D721Med (cell line): Measurements from ENCODE around the gene AP1S1.
"Not testable (repeated sequence)": the region's sequence is repeated elsewhere in the genome, so short reads cannot be mapped to it uniquely, and the experiment has no call there.

ENCODE experiments used
- DNase-seq: peaks from one replicate; pipeline ENCODE4 v3.0.0; 2011; ENCODE audit warnings: low spot score; ENCODE audit not compliant: insufficient read length
- FAIRE-seq: peaks from 2 replicates; lab custom pipeline; 2011; peaks lifted over from hg19 to GRCh38; lab: Jason Lieb, UNC
- TF ChIP-seq, protein P1 (sequence below): IDR thresholded peaks from 2 replicates; pipeline ENCODE4 v1.5.1; 2012; ENCODE audit warnings: mild to moderate bottlenecking, control low read depth; ENCODE audit not compliant: insufficient read depth; ENCODE audit errors: missing control alignments

The AP1S1 gene

DNA sequence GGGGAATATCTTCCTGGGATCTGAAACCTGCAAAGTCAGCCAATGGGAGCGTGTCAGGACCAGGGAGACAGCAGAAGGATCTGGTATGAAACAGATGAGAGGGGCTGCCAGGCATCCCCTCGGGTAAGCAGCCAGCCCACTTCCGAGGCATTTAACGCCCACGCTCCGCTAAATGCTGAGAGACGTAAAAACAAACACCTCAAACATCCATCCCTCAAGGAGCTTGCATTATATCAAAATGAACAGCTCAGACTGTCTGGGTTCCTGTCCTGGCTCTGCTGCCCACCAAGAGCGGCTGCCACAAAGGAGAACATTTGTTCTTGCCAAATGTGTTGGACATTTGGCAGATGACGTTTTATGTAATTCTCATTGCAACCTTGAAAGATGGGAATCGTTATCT, 34.4 kb upstream of the AP1S1 start:
- FAIRE-seq (no peak), DNase-seq (no peak)
- TF ChIP-seq, protein P1, sequence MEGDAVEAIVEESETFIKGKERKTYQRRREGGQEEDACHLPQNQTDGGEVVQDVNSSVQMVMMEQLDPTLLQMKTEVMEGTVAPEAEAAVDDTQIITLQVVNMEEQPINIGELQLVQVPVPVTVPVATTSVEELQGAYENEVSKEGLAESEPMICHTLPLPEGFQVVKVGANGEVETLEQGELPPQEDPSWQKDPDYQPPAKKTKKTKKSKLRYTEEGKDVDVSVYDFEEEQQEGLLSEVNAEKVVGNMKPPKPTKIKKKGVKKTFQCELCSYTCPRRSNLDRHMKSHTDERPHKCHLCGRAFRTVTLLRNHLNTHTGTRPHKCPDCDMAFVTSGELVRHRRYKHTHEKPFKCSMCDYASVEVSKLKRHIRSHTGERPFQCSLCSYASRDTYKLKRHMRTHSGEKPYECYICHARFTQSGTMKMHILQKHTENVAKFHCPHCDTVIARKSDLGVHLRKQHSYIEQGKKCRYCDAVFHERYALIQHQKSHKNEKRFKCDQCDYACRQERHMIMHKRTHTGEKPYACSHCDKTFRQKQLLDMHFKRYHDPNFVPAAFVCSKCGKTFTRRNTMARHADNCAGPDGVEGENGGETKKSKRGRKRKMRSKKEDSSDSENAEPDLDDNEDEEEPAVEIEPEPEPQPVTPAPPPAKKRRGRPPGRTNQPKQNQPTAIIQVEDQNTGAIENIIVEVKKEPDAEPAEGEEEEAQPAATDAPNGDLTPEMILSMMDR, result no peak

DNA sequence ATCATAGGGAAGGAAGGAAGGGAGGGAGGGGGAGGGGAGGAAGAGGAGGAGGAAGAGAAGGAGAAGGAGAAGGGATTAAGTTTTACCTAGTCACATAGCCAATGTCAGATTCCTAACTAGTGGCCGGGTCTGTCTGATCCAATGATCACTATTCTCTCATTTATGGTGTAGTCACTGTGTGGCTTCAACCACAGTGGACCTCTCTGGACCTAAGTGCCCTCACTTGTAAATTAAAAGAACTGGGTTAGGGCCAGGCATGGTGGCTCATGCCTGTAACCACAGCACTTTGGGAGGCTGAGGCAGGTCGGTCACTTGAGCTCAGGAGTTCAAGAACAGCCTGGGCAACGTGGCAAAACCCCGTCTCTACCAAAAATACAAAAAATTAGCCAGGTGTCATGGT, 34.0 kb upstream of the AP1S1 start:
- TF ChIP-seq, protein P1, result no peak
- DNase-seq (no peak), FAIRE-seq (no peak)

DNA sequence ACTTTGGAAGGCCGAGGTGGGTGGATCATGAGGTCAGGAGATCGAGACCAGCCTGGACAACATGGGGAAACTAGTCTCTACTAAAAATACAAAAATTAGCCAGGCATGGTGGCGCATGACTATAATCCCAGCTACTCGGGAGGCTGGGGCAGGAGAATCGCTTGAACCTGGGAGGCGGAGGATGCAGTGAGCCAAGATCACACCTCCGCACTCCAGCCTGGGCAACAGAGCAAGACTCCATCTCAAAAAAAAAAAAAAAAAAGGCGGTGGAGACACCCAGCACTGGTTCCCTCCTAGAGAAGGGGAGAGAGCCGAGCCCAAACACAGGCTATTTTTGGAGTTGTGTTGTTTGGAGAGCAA, 32.7 kb upstream of the AP1S1 start:
- not testable (repeated sequence) for FAIRE-seq, DNase-seq

DNA sequence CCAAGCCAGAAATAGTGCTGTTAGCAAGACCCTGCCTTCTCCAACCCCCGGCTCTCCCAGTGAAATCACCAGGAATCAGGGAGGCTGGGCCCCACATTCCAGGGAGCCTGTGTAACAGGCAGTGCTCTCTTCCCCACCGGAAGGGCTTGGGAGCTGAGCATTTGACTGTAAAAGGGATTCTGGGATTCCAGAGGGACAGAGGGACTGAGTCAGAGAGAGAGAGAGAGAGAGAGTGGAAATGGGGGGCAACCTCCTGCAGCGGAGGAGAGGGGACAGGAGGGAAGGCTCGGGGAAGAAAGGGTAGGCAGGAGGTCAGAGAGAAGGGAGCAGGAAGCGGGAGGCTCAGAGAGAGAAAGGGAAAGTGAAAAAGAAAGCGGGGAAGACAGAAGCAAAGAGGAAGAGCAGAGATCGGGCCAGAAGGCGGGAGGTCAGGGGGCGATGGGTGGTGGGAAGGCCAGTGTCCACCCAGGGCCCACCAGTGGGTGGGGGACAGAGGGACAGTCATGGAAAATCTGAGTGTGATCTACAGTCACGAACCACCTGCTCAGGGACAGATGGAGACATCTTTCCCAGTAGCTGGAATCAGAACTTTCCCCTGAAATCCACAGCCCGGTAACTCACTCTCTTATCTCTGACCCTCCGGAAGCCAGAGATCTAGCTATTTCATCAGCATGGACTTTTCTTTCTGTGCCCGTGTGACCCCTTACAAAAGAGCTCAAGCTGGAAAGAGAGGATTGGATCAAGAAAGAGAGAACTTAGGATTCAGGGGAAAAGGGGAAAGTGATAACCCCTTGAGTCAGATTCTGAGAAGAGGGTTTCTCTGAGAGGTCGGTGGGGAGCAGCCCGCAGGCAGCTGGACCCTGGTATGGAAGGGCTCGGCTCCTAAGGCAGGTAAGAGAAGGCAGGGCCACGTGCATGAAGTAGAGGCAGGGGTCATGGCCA, 32.0 kb upstream of the AP1S1 start:
- FAIRE-seq, result no peak
- DNase-seq, result no peak
- TF ChIP-seq, protein P1, result no peak

DNA sequence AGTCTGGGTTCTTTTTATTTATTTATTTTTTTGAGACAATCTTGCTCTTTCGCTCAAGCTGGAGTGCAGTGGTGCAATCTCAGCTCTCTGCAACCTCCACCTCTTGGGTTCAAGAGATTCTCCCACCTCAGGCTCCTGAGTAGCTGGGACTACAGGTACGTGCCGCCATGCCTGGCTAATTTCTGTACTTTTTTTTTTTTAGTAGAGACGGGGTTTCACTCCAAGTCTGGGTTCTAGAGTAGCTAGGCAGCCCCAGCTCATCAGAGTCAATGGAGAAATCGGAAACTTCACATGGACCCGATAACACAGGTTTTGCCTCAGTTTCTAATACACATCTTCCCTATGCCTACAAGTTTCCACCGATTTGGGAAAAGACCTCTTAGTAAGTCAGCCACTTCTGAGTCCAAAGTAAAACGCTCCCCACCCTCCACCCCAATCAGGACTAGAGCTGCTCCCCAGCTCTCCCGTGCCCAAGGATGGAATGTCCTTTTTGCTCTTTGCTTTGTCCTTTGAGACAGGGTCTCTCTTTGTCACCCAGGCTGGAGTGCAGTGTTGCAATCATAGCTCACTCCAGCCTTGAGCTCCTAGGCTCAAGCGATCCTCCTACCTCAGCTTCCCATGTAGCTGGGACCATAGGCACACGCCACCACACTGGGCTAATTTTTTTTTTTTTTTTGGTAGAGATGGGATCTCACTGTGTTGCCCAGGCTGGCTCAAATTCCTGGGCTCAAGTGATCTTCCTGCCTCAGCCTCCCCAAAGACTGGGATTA, 31.2 kb upstream of the AP1S1 start:
- FAIRE-seq, result no peak
- TF ChIP-seq, protein P1, result no peak
- DNase-seq, result no peak

DNA sequence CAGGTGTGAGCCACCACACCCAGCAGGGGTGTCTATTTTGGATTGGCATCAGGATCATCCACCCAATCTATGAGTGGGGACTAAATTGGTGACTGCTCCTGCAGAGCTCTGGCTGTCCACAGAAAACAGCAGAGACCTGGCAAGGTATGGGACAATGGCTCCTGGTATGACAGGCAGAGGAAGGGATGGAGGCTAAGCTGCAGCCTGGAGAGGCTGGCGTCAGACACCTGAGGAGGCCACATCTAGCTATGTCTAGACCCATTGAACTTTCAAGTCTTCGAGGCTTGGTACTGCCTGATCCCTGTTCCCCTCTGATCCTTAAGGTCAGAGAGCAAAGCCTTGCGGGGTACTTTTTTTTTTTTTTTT, 30.6 kb upstream of the AP1S1 start:
- no peak for FAIRE-seq

DNA sequence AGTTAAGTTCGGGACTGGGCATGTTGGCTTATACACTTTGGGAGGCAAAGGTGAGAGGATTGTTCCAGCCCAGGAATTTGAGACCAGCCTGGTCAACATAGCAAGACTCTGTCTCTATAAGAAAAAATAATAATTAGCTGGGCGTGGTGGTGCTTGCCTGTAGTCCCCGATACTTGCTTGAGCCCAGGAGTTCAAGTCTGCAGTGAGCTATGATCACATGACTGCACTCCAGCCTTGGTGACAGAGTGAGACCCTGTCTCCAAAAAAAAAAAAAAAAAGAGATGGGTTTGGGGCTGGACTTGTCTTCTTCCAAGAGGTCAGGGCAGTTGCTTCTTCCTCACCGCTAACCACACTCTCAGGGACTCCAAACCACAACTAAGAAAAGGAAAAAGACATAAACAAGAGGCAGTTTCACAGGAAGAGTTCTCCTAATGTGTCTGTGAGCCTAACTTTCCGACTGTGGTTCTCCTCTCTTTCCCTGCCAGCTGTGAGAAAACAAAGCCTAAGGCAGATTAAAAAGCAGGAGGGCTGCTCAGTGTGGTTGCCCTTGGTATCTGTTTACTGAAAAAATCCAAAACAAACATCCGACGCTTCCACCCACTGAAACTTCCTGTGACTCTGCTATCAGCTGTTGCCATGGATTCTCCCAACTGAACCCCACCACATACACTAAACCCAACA, 29.8 kb upstream of the AP1S1 start:
- DNase-seq (no peak), FAIRE-seq (no peak)
- TF ChIP-seq, protein P1, result no peak

More for the DNA sequence above, 30.6 kb upstream of the AP1S1 start:
- DNase-seq, result no peak
- TF ChIP-seq, protein P1, result no peak
